Measurements from ENCODE around the gene CYTH1. TPM values are rescaled to one million over a fixed set of nuclear protein-coding genes. Genes with fewer than 3 reads are reported as not detected.
A peak's percentile ranks its signal among the peaks of the same experiment; 100 is the strongest.

The CYTH1 gene
- total and polyA plus RNA-seq, 7 experiments from 2014 or later: 297 to 452 (median 418) TPM

GRCh38 chr17:78661093-78661770 lies 120.8 kb downstream of the CYTH1 start:
- Mint-ChIP-seq H3K4me3 (no peak overlapping the region), H3K4me1 (peaks cover 9 to 18% (median 17%) of the 10 kb centered on the region in 7 donors), H3K27me3 (no peaks in the 10 kb centered on the region), H3K27ac (no peak overlapping the region), H3K36me3 (peaks cover 0 to 5% (median 0%) of the 10 kb centered on the region in 5 donors), H3K9me3 (peaks cover 0 to 8% (median 0%) of the 10 kb centered on the region in 11 donors)
- H3K27ac ChIP-seq (ENCODE audit: low read depth, low read length): no peak overlapping the region
- ATAC-seq: no peak
- peaks cover 11 to 14% of the 10 kb centered on the region in 2 donors for H3K4me1 ChIP-seq (ENCODE audit: control insufficient read depth in 2 of 2, insufficient read depth in 2 of 2, low read length in 2 of 2)
- H3K36me3 ChIP-seq (ENCODE audit: control insufficient read depth in 2 of 3, insufficient read depth in 3 of 3, low read length in 3 of 3): no peaks in the 10 kb centered on the region
- ChIA-PET CTCF (interaction anchor here (0.6 kb wide), 1 partner anchor 427 kb away, joined by 3 read pairs; no protein-coding TSS in a partner anchor), POLR2A (no interaction called here)
- no peaks in the 10 kb centered on the region for H3K27me3 ChIP-seq (ENCODE audit: control insufficient read depth in 2 of 2, insufficient read depth in 2 of 2, low read length in 2 of 2)
- no peak for DNase-seq
- intact Hi-C loops (cut with micrococcal nuclease): no loop called here
- H3K9me3 ChIP-seq (ENCODE audit: control insufficient read depth in 2 of 3, low read length in 3 of 3): no peaks in the 10 kb centered on the region
- H3K4me3 ChIP-seq (ENCODE audit: low read length): no peak overlapping the region

- intact Hi-C loops (cut with micrococcal nuclease): no loop called here
- H3K27me3 Mint-ChIP-seq: no peaks in the 10 kb centered on the region
- H3K9me3 Mint-ChIP-seq: peaks cover 0 to 8% (median 0%) of the 10 kb centered on the region in 11 donors
- no peak overlapping the region for H3K4me3 ChIP-seq (ENCODE audit: low read length)
- POLR2A ChIA-PET: no interaction called here
- no peaks in the 10 kb centered on the region for H3K27me3 ChIP-seq (ENCODE audit: control insufficient read depth in 2 of 2, insufficient read depth in 2 of 2, low read length in 2 of 2)
- no peak for ATAC-seq
- no peak overlapping the region for H3K27ac ChIP-seq (ENCODE audit: low read depth, low read length)
- H3K9me3 ChIP-seq (ENCODE audit: control insufficient read depth in 2 of 3, low read length in 3 of 3): no peaks in the 10 kb centered on the region
- H3K4me3 Mint-ChIP-seq: no peak overlapping the region
- peaks cover under 1 to 4% (median 1%) of the 10 kb centered on the region in 7 donors for H3K4me1 Mint-ChIP-seq
- no peak for DNase-seq
- CTCF ChIA-PET: no interaction called here
- H3K27ac Mint-ChIP-seq: peak overlapping the region in 1 of 9 donors; percentile 1
- H3K36me3 ChIP-seq (ENCODE audit: control insufficient read depth in 2 of 3, insufficient read depth in 3 of 3, low read length in 3 of 3): no peaks in the 10 kb centered on the region
- H3K4me1 ChIP-seq (ENCODE audit: control insufficient read depth in 2 of 2, insufficient read depth in 2 of 2, low read length in 2 of 2): no peaks in the 10 kb centered on the region
- peaks cover 0 to 3% (median 0%) of the 10 kb centered on the region in 5 donors for H3K36me3 Mint-ChIP-seq
Measured at GRCh38 chr17:78659546-78659945, 122.5 kb downstream of the CYTH1 start.

GRCh38 chr17:78658281-78658785 lies 123.7 kb downstream of the CYTH1 start:
- Mint-ChIP-seq H3K4me1 (peaks cover 0 to 9% (median 0%) of the 10 kb centered on the region in 7 donors), H3K27me3 (no peaks in the 10 kb centered on the region), H3K9me3 (peaks cover 0 to 8% (median 0%) of the 10 kb centered on the region in 11 donors), H3K27ac (no peak overlapping the region), H3K36me3 (peaks cover 0 to 5% (median 0%) of the 10 kb centered on the region in 5 donors), H3K4me3 (no peak overlapping the region)
- no peaks in the 10 kb centered on the region for H3K4me1 ChIP-seq (ENCODE audit: control insufficient read depth in 2 of 2, insufficient read depth in 2 of 2, low read length in 2 of 2)
- intact Hi-C loops (cut with micrococcal nuclease): no loop called here
- no peaks in the 10 kb centered on the region for H3K27me3 ChIP-seq (ENCODE audit: control insufficient read depth in 2 of 2, insufficient read depth in 2 of 2, low read length in 2 of 2)
- H3K36me3 ChIP-seq (ENCODE audit: control insufficient read depth in 2 of 3, insufficient read depth in 3 of 3, low read length in 3 of 3): no peaks in the 10 kb centered on the region
- CTCF ChIA-PET: interaction anchor here (0.6 kb wide), 1 partner anchor 72 kb away, joined by 3 read pairs; no protein-coding TSS in a partner anchor
- H3K27ac ChIP-seq (ENCODE audit: low read depth, low read length): no peak overlapping the region
- H3K9me3 ChIP-seq (ENCODE audit: control insufficient read depth in 2 of 3, low read length in 3 of 3): no peaks in the 10 kb centered on the region
- ATAC-seq (no peak), DNase-seq (no peak)
- POLR2A ChIA-PET: no interaction called here
- H3K4me3 ChIP-seq (ENCODE audit: low read length): no peak overlapping the region

GRCh38 chr17:78655251-78655940 lies 126.7 kb downstream of the CYTH1 start:
- no peak overlapping the region for H3K4me3 ChIP-seq (ENCODE audit: low read length)
- H3K27me3 ChIP-seq (ENCODE audit: control insufficient read depth in 2 of 2, insufficient read depth in 2 of 2, low read length in 2 of 2): no peaks in the 10 kb centered on the region
- no peak for DNase-seq
- H3K4me1 ChIP-seq (ENCODE audit: control insufficient read depth in 2 of 2, insufficient read depth in 2 of 2, low read length in 2 of 2): no peaks in the 10 kb centered on the region
- Mint-ChIP-seq H3K9me3 (peaks cover 0 to 8% (median 0%) of the 10 kb centered on the region in 11 donors), H3K4me1 (peaks cover 0 to 9% (median 0%) of the 10 kb centered on the region in 7 donors), H3K27ac (no peak overlapping the region), H3K27me3 (no peaks in the 10 kb centered on the region), H3K4me3 (no peak overlapping the region), H3K36me3 (peaks cover 0 to 5% (median 0%) of the 10 kb centered on the region in 5 donors)
- ChIA-PET CTCF (no interaction called here), POLR2A (no interaction called here)
- no peaks in the 10 kb centered on the region for H3K36me3 ChIP-seq (ENCODE audit: control insufficient read depth in 2 of 3, insufficient read depth in 3 of 3, low read length in 3 of 3)
- H3K9me3 ChIP-seq (ENCODE audit: control insufficient read depth in 2 of 3, low read length in 3 of 3): no peaks in the 10 kb centered on the region
- ATAC-seq: no peak
- H3K27ac ChIP-seq (ENCODE audit: low read depth, low read length): no peak overlapping the region
- intact Hi-C loops (cut with micrococcal nuclease): no loop called here

GRCh38 chr17:78654325-78654724 lies 127.7 kb downstream of the CYTH1 start:
- H3K27me3 Mint-ChIP-seq: no peaks in the 10 kb centered on the region
- no peaks in the 10 kb centered on the region for H3K4me1 ChIP-seq (ENCODE audit: control insufficient read depth in 2 of 2, insufficient read depth in 2 of 2, low read length in 2 of 2)
- H3K27ac Mint-ChIP-seq: no peak overlapping the region
- no peaks in the 10 kb centered on the region for H3K9me3 ChIP-seq (ENCODE audit: control insufficient read depth in 2 of 3, low read length in 3 of 3)
- H3K36me3 ChIP-seq (ENCODE audit: control insufficient read depth in 2 of 3, insufficient read depth in 3 of 3, low read length in 3 of 3): no peaks in the 10 kb centered on the region
- peaks cover 0 to 9% (median 0%) of the 10 kb centered on the region in 7 donors for H3K4me1 Mint-ChIP-seq
- H3K27ac ChIP-seq (ENCODE audit: low read depth, low read length): no peak overlapping the region
- peaks cover 0 to 6% (median 0%) of the 10 kb centered on the region in 11 donors for H3K9me3 Mint-ChIP-seq
- H3K36me3 Mint-ChIP-seq: peaks cover 0 to 6% (median 5%) of the 10 kb centered on the region in 5 donors
- intact Hi-C loops (cut with micrococcal nuclease): no loop called here
- ATAC-seq (peak; percentile 29), DNase-seq (no peak)
- ChIA-PET CTCF (no interaction called here), POLR2A (no interaction called here)
- H3K4me3 Mint-ChIP-seq: no peak overlapping the region
- no peaks in the 10 kb centered on the region for H3K27me3 ChIP-seq (ENCODE audit: control insufficient read depth in 2 of 2, insufficient read depth in 2 of 2, low read length in 2 of 2)
- H3K4me3 ChIP-seq (ENCODE audit: low read length): no peak overlapping the region

- no peaks in the 10 kb centered on the region for H3K4me1 ChIP-seq (ENCODE audit: control insufficient read depth in 2 of 2, insufficient read depth in 2 of 2, low read length in 2 of 2)
- no peaks in the 10 kb centered on the region for H3K27me3 ChIP-seq (ENCODE audit: control insufficient read depth in 2 of 2, insufficient read depth in 2 of 2, low read length in 2 of 2)
- DNase-seq (no peak), ATAC-seq (peak; percentile 22)
- Mint-ChIP-seq H3K9me3 (peaks cover 0 to 8% (median 2%) of the 10 kb centered on the region in 11 donors), H3K4me3 (no peak overlapping the region), H3K27me3 (no peaks in the 10 kb centered on the region), H3K4me1 (peaks cover 0 to 9% (median 0%) of the 10 kb centered on the region in 7 donors), H3K36me3 (peaks cover 0 to 11% (median 6%) of the 10 kb centered on the region in 5 donors), H3K27ac (no peak overlapping the region)
- CTCF ChIA-PET: no interaction called here
- intact Hi-C loops (cut with micrococcal nuclease): no loop called here
- H3K4me3 ChIP-seq (ENCODE audit: low read length): no peak overlapping the region
- no peaks in the 10 kb centered on the region for H3K9me3 ChIP-seq (ENCODE audit: control insufficient read depth in 2 of 3, low read length in 3 of 3)
- POLR2A ChIA-PET: no interaction called here
- H3K36me3 ChIP-seq (ENCODE audit: control insufficient read depth in 2 of 3, insufficient read depth in 3 of 3, low read length in 3 of 3): no peaks in the 10 kb centered on the region
- H3K27ac ChIP-seq (ENCODE audit: low read depth, low read length): no peak overlapping the region
Measured at GRCh38 chr17:78653382-78653781, 128.7 kb downstream of the CYTH1 start.
